MV-4-11 (cell line): Measurements from ENCODE around the gene FJX1.

Experiments
- DNase-seq: peaks from one replicate; lab custom pipeline; 2025; lab: John Stamatoyannopoulos, UW

FJX1 gene, protein sequence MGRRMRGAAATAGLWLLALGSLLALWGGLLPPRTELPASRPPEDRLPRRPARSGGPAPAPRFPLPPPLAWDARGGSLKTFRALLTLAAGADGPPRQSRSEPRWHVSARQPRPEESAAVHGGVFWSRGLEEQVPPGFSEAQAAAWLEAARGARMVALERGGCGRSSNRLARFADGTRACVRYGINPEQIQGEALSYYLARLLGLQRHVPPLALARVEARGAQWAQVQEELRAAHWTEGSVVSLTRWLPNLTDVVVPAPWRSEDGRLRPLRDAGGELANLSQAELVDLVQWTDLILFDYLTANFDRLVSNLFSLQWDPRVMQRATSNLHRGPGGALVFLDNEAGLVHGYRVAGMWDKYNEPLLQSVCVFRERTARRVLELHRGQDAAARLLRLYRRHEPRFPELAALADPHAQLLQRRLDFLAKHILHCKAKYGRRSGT

DNA sequence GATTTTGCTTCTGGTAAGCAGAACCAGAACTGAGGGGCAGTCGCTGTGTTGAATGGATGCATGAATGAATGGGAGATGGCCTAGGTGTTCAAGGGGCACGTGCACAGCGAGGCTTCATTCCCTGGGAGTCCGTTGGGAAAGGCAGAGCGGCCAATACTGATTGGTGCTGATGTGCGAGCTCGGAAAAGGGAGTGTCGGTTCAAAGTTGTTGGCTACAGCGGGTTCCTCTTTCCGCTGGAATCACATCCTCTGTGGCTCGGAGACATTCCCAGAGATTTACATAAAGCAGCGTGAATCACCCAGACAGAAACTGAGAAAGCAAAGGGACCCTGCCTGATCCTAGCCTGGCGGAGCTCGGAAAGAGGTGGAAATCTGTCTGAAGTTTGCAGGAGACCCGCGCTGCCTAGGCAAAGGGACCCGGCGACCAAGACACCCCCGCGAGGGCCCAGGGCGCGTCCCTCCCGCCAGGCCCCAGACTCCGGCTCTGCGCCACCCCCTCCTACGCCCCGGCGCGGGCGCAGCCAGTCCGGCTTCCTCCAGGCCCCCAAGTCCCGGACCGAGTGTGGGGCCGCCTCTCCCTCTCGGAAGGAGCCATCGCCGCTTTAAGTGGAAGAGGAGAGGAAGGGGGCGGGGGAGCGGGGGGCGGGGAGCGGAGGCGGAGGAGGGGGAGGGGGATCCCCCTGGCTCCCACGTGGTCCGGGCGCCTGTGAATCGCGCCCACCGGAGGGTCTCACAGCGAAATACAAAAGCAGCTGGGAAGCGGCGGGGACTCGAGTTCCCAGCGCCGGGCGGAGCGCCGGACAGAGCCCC lies at the start of gene FJX1:
Gene FJX1, plus strand, starts transcription at position 774 of the 810 bp plus-strand sequence. CDS start 177 bp downstream, outside the sequence.
- peak; percentile 39 for DNase-seq

DNA sequence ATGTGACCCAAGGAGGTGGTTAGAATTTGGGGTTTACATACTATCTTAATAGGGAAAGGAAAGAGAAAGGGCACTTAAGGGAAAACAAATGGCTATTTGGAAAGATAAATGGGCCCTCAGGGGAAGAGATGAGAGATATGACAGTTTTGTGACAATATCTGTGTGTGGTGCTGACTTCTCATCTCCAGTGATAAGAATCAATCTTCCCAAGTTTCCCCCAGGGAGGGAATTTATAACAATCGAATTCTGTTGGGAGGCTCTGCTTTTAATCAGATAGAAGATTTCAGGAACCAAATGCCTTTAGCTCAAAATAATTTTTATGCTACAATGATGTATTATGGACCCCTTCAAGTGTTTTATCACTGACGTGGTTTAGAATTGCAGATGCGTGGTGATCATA lies 46.6 kb upstream of the FJX1 start:
- DNase-seq: no peak

DNA sequence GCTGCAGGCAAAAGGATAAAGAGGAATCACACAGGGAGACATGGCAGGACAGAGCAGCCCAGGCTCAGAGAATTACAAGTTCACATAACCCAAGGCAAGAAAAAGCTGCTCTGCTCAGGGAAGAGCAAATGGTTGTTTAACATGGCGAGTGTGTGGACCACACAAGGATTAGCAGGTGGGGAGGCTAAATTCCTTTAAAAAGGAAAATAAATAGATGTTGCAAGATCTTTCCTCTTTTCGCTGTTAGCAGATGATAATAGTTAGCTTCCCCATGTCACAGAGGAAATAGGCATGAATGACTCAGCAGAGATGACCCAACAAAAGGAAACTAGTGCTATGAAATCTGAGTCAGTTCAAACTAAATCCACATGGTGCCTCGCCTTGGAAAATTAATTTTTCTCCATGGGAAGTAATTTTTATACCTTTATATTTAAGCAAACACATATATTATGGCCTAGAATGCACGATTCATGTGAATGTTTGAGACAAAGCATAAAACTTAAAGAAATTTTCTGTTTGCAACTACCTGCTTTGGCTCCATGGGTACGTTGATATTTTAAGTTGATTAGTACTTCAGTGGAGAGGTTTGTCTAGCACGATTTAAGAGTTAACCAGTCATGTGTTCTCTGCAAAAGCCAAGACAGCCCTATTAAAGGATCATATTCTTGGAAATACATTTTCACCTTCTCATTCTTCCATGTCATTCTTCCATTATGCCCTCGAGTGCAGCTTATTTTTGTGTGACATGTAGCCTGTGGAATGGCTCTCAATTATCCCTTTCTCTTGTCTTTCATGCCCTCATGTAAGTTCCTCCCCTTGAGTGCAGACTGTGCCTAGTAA lies 38.5 kb upstream of the FJX1 start:
- peak; percentile 84 for DNase-seq

DNA sequence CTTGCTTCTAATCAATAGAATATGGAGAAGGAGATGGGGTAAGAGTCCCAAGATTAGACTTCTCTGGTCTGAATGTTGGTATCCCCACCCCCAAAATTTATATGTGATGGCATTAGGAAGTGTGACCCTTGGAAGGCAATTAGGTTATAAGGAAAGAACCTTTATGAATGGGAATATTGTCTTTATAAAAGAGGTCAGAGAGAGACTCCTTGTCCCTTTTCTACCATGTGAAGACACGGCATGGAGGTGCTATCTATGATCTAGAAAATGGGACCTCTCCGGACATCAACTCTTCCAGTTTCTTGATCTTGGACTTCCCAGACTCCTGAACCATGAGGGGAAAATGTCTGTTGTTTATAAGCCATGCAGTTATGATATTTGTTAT lies 37.9 kb upstream of the FJX1 start:
- DNase-seq: no peak

DNA sequence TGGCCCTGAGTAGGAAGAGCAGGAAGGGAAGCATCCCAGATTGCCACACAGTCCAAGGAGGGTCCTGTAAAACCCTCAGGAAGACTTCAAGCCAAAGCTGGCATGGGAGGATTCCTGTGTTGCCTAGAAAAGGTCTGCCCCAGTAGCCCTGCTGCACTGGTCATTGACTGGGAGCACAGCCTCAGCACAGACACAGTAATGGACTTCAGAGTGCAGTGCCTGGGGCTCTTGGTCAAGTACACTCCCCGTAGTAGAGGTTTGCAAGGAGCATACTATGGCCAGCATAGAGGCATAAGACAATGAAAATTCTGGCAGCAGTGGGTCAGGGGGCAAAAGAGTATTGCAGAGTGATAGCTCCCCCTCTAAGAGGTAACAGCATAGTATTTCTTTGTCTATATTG lies 36.2 kb upstream of the FJX1 start:
- no peak for DNase-seq

DNA sequence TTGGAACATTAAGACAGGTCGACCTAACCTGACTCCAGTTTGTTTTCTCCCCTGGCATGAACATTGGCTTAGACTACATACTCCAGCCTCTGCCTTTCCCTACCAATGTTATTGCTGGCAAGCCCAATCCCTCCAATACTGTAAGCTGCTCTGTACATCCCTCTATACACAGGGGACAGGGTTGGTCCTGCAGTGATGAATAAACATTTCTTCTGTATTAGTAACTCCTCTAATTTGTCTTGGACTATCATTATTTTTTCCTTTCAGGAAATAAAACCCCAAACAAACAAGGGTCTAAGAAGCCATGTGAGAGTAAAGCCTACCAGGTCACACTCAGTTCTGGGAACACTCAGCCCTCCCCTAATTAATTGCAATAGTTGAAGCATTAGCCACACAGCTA lies 35.1 kb upstream of the FJX1 start:
- no peak for DNase-seq

DNA sequence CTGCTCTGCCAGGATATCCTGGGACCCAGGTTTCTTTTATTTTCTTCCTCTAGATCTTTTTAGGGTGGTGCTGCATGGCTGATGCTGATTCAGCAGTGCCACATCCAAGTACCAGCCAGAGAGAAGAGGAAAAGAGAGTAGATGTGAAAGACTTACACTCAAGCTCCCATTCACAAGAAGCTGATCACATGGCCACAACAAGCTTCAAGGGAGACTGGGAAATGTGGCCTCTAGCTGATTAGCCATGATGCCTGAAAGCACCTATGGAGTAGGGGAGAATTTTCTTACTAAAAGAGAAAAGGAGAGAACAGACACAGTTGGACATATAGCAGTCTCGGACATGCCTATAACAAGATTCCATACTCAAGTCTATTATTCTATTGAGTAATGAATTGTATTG lies 34.4 kb upstream of the FJX1 start:
- DNase-seq: no peak

DNA sequence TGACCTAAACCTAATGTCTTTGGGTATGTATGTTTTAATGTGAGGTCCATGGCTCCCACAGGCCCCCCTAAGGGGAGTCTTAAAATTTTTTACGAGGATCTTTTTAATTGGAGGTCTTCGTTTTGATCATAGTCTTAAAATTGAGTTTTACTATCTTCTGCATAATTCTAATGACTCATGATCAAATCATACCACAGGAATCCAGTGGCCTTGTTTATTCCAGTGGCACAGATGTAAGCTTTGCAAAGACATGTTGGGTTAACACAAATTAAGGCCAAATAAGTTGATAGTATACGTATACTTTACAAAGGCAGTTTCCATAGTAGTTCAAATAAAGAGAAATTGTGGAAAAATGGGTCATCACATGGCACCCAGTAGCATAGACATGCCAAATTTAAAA lies 33.9 kb upstream of the FJX1 start:
- no peak for DNase-seq

DNA sequence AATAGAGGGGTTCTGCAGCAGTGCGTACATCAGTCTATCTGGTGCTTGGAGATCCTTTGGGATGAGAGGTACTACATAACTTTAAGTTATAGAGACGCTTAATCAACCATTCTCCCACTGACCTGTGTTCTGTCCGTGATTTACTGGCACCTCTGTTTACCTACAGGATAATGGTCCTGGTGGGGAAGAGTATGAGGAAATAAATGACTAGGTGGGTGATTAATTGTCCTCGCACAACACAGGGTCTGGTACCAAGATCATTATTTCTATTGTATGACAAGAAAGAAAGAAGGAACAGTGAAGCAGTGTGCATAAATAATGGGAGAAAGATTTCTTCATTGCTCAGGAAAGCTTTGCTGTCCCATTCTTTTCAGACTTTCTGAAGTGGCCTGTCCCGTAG lies 32.8 kb upstream of the FJX1 start:
- DNase-seq: no peak

DNA sequence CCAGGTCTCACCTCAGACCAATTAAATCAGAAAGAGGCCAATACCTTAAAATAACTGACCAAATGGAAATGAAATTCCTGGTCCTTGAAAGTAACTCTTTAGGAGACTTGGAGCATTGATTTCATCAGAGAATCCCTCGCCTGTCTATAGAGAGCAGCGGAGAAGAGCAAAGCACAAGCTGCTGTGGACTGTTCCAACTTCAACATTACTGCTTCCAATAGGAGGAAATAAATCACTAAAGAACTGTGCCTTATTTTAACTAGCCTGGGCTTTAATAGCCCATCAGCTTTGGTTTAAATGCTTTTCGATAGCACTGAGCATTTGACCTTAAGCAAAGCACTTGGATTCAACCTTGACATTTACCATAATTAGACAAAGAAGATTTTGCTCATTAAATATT lies 32.0 kb upstream of the FJX1 start:
- DNase-seq: no peak

DNA sequence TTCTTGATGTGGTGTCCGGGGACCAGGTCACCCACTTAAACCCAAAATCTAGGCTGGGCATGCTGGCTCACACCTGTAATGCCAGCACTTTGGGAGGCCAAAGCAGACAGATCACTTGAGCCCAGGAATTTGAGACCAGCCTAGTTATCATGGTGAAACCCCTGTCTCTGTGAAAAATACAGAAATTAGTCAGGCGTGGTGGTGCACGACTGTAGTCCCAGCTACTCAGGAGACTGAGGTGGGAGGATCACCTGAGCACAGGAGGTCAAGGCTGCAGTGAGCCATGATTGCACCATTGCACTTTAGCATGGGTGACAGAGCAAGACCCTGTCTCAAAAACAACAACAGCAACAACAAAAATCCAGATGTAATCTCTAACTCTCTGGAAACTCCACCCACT lies 30.3 kb upstream of the FJX1 start:
- DNase-seq: no peak

DNA sequence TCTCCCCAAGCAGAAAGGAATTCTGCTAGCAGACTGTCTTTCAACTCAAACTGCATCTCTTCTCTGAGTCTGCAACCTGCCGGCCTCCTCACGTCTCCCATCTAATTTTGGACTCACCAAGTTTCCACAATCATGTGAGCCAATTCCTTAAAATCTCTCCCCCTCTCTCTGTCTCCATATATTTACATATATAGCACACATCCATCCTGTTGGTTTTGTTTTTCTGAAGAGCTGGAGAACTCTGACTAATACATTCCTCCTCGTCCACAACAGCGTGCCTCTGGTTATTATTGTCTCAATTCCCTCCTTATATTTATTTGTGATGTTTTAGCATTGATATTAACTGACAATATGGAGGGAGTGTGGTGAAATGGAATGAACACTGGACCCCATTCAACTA lies 29.6 kb upstream of the FJX1 start:
- no peak for DNase-seq

DNA sequence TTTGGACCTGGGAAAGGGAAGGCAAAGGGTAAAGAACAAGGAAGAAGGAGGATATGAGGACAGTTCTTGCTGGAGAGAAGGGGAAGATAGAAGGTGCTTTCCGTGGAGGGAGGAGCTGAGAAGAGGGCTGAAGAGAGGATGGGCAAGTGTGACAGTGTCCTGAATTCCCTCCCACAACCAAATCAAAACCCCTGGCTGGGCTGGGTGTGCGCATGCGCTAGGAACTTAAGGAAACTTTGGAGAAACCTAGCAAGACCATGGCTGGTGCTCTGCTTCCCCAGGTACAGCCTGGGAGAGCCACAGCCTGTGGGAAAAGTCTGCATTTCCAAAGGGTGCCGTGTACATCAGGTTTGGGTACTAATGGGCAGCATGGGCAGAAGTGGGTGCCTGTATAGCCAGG lies 29.0 kb upstream of the FJX1 start:
- DNase-seq: no peak

DNA sequence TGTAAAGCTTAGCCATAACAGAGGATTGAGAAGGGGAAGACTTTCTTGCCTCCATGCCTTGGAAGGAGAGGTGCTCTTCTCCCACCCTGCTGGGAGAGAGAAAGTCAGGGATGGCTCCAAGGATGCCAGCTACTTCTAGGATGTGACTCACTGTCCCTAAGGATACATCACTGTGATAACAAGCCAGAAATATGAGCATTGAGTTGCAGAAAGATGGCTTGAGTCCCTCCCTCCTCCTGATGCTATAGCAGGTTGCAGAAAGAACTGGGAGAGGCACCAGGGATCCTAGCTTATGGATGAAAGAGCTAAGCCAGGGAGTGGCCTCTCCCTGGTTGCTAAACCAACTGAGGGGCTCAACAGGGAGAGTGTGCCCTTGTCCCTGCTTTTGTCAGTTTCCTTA lies 27.8 kb upstream of the FJX1 start:
- DNase-seq: no peak

DNA sequence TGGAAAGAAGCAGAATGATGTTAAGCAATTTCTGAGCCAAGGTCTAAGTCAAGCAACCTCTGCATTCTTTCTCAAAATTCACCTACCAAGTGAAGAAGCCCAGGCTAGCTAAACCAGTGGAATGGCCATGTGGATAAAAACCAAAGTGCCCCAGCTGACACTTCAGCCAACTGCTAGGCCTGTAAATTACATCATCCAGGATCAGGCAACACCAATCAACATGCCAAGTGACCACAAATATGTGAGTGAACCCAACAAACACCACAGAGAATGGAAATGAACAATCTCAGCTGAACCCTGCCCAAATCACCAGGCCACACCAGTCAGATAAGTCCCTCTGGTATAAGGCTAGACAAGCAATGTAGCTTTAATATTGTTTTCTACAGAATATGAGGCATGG lies 25.1 kb upstream of the FJX1 start:
- DNase-seq: peak; percentile 12

DNA sequence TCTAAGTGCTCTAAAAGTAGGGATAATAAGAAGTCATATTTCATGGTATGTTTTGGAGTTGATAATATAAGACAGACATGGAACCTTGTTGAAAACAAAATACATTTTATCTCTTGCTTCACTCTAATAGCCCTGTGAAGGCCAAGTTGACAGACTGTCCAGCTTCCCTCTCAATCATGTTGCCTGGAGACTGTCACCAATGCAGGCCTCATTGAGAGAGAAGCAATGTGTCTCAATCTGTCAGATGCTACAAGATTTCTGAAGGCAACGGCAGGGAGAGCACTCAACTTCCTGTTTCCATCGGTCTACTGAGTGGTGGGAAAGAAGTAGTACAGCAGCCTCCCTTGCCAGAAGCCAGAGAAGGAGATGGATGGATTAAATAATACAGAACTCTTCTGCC lies 23.6 kb upstream of the FJX1 start:
- DNase-seq: peak; percentile 61

DNA sequence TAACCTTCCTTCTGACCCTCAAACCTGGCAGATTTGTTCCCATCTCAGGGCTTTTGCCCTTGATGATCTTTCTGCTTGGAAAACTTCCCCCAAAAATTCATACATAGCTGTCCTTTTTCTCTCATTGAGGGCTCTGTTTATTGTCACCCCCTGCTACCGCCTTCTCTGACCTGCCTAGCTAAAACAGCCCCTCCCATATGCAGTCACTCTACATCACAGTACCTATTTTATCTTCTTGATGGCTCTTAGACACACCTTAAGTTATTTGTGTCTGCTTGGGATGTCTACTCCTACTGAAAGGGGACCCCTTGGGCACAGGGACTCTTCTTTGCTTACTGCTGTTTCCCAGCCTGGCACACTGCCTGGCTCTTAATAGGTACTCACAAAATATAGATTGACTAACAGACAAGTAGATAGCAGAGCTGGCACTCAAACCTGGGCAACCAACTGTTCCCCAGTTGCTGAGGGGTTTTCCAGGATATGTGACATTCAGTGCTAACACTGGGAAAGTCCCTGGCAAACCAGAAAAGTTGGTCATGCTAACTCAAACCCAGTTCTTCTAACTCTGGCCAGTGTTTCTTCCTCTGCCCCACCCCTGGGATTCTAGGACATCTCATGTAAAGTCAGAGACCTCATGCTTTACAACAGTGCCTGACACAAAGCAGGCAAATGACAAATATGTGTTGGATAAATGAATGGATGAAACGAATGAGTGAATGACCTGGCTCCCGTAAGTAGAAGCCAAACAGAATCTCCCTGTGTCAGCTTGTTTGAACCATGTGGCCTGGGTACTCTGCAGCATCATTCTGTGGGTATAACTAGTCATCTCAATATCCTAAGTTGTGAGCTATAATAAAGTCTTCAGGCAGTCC lies 19.8 kb upstream of the FJX1 start:
- no peak for DNase-seq

DNA sequence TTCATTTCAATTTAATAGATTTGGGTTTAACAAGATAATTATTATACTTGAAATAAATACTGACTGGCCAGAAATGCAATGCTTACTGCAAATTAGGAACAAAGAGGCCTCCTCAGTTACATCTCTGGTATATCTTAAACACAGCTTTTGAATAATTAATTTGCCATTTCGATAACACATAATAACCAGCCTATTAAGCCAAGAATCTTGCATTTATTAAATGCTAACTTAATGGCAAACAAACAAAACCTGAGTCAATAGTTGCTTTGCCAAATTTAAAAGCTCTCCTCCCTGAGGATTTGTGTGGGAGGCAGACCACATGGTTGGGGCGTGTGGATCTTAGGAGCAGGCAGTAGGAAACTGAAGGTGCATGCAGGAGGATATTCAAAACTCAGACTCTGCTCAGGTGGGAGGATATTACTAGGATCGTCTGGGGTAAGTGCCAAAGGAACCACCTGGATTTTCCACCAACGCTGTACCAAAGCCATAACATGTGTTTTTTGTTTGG lies 17.9 kb upstream of the FJX1 start:
- DNase-seq: no peak

DNA sequence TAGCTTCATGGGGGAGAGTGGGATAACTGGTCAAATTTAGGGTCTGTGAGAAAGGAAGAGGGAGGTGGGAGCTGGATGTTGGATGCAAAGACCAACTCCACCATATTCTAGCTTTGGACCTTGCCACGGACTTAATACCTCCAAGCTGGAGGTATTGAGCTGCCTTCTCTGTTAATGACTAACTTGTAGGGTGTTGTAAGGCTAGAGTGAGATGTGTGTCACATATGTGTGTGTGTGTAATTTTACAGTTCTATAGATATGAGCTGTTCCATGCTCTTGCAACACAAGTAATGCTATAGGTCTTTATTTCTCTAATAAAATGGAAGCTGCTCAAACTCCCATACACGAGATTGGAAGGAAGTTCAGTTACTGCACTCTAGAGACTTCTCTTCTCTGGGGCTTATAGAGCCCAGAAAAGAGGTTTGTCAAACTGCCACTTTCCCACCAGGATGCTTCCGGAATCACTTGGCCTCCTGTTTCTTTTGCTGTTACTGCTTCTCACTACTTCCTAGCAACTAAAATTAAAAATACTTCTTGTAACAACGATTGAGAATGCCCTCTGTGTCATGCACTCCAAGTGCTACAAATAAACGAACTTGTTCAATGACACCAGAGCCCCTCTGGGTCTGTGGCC lies 16.0 kb upstream of the FJX1 start:
- no peak for DNase-seq

DNA sequence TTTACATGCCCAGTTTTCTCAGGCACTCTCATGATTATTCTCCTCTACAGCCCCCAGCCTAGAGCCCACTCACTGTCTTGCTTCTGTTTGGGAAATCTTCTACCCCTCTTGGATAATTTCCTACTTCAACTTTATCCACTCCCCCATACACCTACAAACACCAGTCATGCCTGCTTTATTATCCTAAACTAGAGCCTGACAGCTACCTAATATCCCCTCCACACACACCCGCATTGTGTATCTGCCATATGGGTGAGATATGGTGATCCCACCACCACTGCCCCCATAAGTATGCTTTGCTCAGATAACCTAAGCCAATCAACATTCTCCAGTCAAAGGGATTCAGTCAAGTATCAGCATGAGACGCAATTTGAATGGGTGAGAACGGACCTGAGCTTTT lies 15.3 kb upstream of the FJX1 start:
- no peak for DNase-seq

DNA sequence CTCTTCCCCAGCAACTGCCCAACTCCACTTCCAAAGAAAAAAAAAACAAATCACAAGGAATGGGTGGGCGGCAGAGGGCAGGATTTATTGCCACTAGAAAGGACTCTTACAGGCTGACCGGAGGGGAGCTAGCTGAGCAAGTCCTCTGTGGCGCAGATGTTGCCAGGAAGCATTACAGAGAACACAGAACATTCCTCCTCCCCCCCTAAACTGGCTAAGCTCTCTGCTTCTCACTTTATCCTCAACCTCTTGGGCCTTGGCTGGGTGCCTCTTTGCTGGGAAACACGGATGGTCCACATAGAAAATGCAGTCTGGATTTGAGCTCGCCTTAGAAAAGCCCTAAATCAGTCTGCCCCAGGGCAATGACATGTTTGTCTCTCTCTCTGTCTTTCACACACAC lies 12.6 kb upstream of the FJX1 start:
- DNase-seq: no peak
